HG03196 (cell line): ENCODE results near the gene SLC20A1.
"Not testable (repeated sequence)": the region's sequence is repeated elsewhere in the genome, so short reads cannot be mapped to it uniquely, and the experiment has no call there.

Experiments
- ATAC-seq: cut with Tn5 transposase; IDR thresholded peaks from one replicate; pipeline ENCODE4 v1.9.1; 2021; ENCODE audit not compliant: unreplicated experiment

Gene SLC20A1

DNA sequence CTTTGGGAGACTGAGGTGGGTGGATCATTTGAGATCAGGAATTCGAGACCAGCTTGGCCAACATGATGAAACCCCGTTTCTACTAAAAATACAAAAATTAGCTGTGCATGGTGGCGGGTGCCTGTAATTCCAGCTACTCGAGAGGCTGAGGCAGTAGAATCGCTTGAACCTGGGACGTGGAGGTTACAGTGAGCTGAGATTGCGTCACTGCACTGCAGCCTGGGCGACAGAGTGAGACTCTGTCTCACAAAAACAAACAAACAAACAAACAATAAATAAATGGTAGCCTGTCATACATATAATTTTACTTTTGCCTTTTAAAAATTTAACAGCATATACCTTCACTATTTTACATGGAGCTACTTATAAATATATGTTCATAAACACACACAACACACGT is 61.2 kb downstream of the SLC20A1 start:
- not testable (repeated sequence) for ATAC-seq

DNA sequence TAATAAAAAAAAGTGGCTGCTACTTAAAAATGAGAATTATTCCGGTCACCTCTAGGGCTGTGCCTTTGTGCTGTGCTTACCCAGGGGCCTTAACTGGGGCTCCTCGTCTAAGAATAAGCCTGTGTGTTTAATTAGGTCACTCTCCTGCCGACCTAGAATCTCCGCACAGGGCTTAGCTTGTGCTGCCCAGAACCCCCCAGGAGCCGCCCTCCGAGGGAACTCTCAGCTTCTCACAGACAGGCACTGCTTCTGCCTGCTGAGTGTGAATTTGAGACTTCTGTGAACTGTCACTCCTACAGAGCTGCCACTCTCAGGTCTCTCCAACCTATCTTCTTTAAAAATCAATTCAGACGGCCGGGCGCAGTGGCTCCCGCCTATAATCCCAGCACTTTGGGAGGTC is 63.2 kb downstream of the SLC20A1 start:
- no peak for ATAC-seq

DNA sequence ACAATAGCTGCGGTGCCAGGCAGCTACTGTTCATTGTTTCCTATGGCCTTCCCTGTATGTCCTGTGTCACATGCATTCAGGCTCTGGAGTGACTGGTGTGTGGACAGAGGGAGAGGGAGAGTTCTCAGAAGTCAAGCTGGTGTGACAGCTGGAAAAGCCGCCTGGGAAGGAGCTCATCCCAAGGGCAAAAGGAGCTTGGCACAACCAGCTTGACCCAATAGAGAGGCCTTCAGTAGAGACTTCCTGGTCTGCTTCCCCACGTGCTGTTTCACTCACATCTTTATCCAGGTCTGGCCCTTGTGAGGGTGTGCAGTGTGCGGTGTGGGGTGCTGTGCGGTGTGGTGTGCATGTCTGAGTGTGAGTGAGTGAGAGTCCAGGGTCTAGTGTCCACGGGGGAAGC is 64.0 kb downstream of the SLC20A1 start:
- no peak for ATAC-seq

DNA sequence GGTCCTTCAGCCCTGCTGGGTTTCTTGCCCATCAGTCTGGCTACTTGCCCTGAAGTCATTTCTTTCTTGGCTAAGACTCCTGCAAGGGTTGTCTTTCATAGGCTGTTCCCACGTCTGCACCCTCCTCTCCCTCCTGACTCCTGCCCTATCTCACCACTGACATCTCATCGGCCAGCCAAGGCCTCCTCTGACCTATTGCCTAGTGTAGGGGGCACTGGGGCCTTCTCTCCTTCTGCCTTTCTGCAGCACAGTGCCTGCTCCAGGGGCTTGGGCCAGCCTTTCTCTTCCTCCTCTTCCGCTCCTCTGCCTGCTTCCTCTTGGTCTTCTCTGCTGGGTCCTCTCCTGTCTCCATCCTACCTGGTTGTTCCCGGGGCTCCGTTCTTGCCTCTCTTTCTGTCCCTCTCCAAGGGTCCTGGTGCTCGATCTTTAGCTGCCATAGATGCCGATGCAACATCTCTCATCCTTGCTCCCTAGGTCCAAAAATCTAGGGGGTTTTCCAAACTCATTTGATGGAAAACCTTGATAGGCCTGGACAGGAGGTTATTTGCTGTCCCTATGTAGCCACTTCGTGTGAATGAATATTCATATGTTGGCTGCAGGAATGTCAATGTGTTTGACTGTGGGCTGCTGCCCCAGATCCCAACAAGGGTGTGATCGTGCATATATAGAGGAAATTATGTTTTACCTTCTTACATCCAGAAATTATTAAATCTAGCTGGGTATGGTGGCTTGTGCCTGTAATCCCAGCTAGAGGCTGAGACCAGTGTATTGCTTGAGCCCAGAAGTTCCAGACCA is 65.4 kb downstream of the SLC20A1 start:
- ATAC-seq: no peak

DNA sequence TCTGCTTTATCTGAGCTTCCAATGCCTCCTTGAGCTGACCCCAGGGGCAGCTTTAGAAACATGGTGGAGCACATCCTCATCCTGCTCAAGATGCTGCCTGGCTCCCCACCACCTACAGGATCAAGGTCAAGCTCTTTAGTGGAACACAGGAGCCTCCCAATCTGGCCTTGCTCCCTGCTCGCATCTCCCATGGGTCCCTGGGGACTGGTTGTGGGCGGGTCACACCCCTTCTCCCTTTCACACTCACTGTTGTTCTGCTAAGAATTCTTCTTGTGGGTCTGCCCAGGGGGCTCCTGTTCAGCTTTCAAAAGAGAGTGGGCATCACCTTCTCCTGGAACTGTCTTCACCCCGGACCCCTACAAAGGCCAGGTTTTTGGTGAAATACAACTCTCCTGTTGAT is 66.7 kb downstream of the SLC20A1 start:
- no peak for ATAC-seq

DNA sequence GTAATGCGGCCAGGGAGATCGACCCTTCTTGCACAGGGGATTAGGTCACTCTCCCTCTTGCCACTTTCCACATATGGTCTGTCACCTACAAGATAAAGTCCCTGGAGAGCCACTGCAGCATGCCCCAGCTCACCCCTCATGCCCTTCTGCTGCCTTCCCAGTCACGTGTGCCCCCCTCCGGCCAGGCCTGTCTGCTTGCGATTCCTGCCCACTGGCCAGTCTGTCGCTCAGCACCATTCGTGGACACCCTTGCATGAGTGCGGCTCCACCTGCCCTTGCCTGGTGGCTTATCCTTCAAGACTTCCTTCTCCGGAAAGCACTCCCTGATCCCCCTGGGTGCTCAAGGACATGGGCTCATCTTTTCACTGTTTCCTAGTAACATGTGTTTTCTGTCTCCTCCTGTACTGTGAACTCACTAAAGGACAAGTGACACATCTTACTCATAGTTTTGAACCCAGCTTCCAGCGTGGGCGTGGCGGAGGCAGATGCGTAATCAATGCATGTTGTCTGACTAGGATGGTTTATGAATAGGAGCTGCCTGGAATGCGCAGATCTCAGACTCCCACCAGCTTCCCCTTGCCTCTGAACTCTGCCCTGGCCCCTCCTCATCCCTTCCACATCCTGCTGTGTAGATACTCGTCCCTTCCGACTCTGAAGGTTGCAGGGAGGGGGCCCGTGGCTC is 67.3 kb downstream of the SLC20A1 start:
- ATAC-seq: no peak
